Superior temporal gyrus (tissue), 1 donor: ENCODE measurements around the gene RORB.

Experiments
- DNase-seq: peaks from one replicate; pipeline ENCODE4 v3.0.0-alpha.2; 2016; ENCODE audit errors: extremely low spot score

Gene RORB

GRCh38 chr9:74595286-74595685 lies 98.2 kb downstream of the RORB start:
- no peak for DNase-seq

- DNase-seq = no peak
These were observed 101.7 kb downstream of the RORB start for GRCh38 chr9:74598874-74599273.

GRCh38 chr9:74609671-74610405 lies 112.7 kb downstream of the RORB start:
- no peak for DNase-seq

- no peak for DNase-seq
These were observed 113.5 kb downstream of the RORB start for GRCh38 chr9:74610523-74611061.

GRCh38 chr9:74630228-74630627 lies 133.1 kb downstream of the RORB start:
- DNase-seq = no peak

GRCh38 chr9:74639112-74639511 lies 142.0 kb downstream of the RORB start:
- no peak for DNase-seq

- no peak for DNase-seq
These were observed 145.2 kb downstream of the RORB start for GRCh38 chr9:74642376-74642775.

GRCh38 chr9:74643303-74643923 lies 146.3 kb downstream of the RORB start:
- DNase-seq = no peak

- no peak for DNase-seq
These were observed 146.9 kb downstream of the RORB start for GRCh38 chr9:74644023-74644422.

GRCh38 chr9:74645007-74645639 lies 148.0 kb downstream of the RORB start:
- peak; percentile 78 for DNase-seq

- DNase-seq = no peak
These were observed 156.4 kb downstream of the RORB start for GRCh38 chr9:74653410-74654080.

GRCh38 chr9:74662674-74663073 lies 165.5 kb downstream of the RORB start:
- DNase-seq = no peak

GRCh38 chr9:74663439-74663838 lies 166.3 kb downstream of the RORB start:
- no peak for DNase-seq

GRCh38 chr9:74666625-74667316 lies 169.6 kb downstream of the RORB start:
- no peak for DNase-seq

GRCh38 chr9:74672237-74672636 lies 175.1 kb downstream of the RORB start:
- DNase-seq = no peak

- DNase-seq = no peak
These were observed 176.9 kb downstream of the RORB start for GRCh38 chr9:74674077-74674476.

- no peak for DNase-seq
These were observed 184.8 kb downstream of the RORB start for GRCh38 chr9:74681906-74682305.

GRCh38 chr9:74683322-74683721 lies 186.2 kb downstream of the RORB start:
- DNase-seq = peak; percentile 63

- no peak for DNase-seq
These were observed 193.9 kb downstream of the RORB start for GRCh38 chr9:74691058-74691457.

GRCh38 chr9:74696520-74696919 lies 199.4 kb downstream of the RORB start:
- no peak for DNase-seq

GRCh38 chr9:74697535-74697934 lies 200.4 kb downstream of the RORB start:
- no peak for DNase-seq

GRCh38 chr9:74711341-74711740 lies 214.2 kb downstream of the RORB start:
- DNase-seq = no peak
